Stomach (tissue), 9 donors: ENCODE data around the gene GPR179. TPM values are rescaled to one million over a fixed set of nuclear protein-coding genes. Genes with fewer than 3 reads are reported as not detected.
A peak's percentile ranks its signal among the peaks of the same experiment; 100 is the strongest.

Source experiments
- DNase-seq, 2 donors: peaks; one replicate each; pipeline versions ENCODE4 v3.0.0 to v3.0.0-alpha.2; 2013 to 2019
- H3K27ac ChIP-seq, 5 donors: fragments of 200-600 bp in 4 of 5; sonication (generic) in 4 of 5; one replicate each; pipeline ENCODE4 v1.5.1; 2013 to 2019; ENCODE audit warnings: mild to moderate bottlenecking in 1 of 5, moderate library complexity in 1 of 5
- H3K27me3 ChIP-seq, 3 donors: fragments of 200-600 bp; sonication (generic); one replicate each; pipeline ENCODE4 v1.5.1; 2017 to 2019; ENCODE audit warnings: mixed run types in 1 of 3
- H3K36me3 ChIP-seq, 4 donors: fragments of 200-600 bp; sonication (generic); 1 replicate in 3 of 4; 2 replicates in 1 of 4; pipeline ENCODE4 v1.5.1; 2016 to 2019
- H3K4me1 ChIP-seq, 4 donors: fragments of 200-600 bp; sonication (generic); one replicate each; pipeline ENCODE4 v1.5.1; 2016 to 2019
- H3K4me3 ChIP-seq, 4 donors: fragments of 200-600 bp; sonication (generic) in 3 of 4; one replicate each; pipeline ENCODE4 v1.5.1; 2016 to 2019; ENCODE audit warnings: mild to moderate bottlenecking in 1 of 4
- H3K9me3 ChIP-seq, 4 donors: fragments of 200-600 bp; sonication (generic); one replicate each; pipeline ENCODE4 v1.5.1; 2016 to 2019
- CTCF ChIP-seq, 7 experiments: fragments of 450-650 bp in 4 of 7; fragments of 200-600 bp in 3 of 7; sonication (generic) in 3 of 7; IDR thresholded peaks; one replicate each; pipeline ENCODE4 v1.5.1; 2016 to 2019; ENCODE audit warnings: antibody characterized with exemption in 7 of 7, control low read depth in 2 of 7, mild to moderate bottlenecking in 1 of 7
- EP300 ChIP-seq: sonication (generic); formaldehyde crosslinking; IDR thresholded peaks from one replicate; pipeline ENCODE4 v1.6.1; 2017; ENCODE audit warnings: antibody characterized with exemption
- POLR2A ChIP-seq, 4 donors: fragments of 450-650 bp; IDR thresholded peaks; one replicate each; pipeline ENCODE4 v1.6.1; 2016; ENCODE audit warnings: antibody characterized with exemption in 4 of 4, control low read depth in 2 of 4, mild to moderate bottlenecking in 1 of 4, moderate library complexity in 1 of 4
- POLR2AphosphoS5 ChIP-seq, 3 donors: sonication (generic); formaldehyde crosslinking; IDR thresholded peaks; one replicate each; pipeline ENCODE4 v1.6.1; 2016; ENCODE audit warnings: antibody characterized with exemption in 3 of 3
- WGBS, 5 donors: extraction: QIAGEN DNeasy Blood & Tissue Kit in 3 of 5; methylation state at CpG; one replicate each; pipeline versions ENCODE4 v1.1.5 to v1.1.7; 2013 to 2018; 5-methylcytosine and 5-hydroxymethylcytosine counted together
- intact Hi-C: fragments of 100-400 bp; cut with DNase I; formaldehyde crosslinking; loops from one replicate; pipeline ENCODE4 v1.15.1; 2023; ENCODE audit warnings: low total_unique reads
- polyA plus RNA-seq, 3 donors: library from polyadenylated mRNA; stranded (reverse); fragments of 200-250 nt; gene quantifications; one replicate each; pipeline ENCODE4 v1.2.3, GENCODE V29; 2013
- total RNA-seq, 5 donors: library from RNA; depleted of rRNA; stranded (reverse); fragments of >200 nt; gene quantifications; one replicate each; pipeline versions ENCODE4 v1.1.0 to v1.2.3, GENCODE V29; 2014 to 2016
- donor health status: healthy with polysubstance abuse.
- donor health status: Bipolar disorder and iron deficiency.
- donor health status: healthy.

Gene GPR179
- total and polyA plus RNA-seq, 8 donors: 0.03 to 0.18 (median 0.06) TPM; not detected in 5

- Histone ChIP-seq H3K4me1 (peaks cover 20 to 64% (median 47%) of the 10 kb centered on the region in 4 donors), H3K27ac (peak overlapping the region; percentile 86 to 92 (median 90)), H3K4me3 (peak overlapping the region; percentile 77 to 99 (median 91)), H3K36me3 (no peaks in the 10 kb centered on the region), H3K9me3 (no peaks in the 10 kb centered on the region), H3K27me3 (no peaks in the 10 kb centered on the region)
- 0 to 1% (median 1%) methylated on average over 21 to 72 of the region's 72 CpGs for WGBS, 5 donors
- peak; percentile 40 to 62 for DNase-seq
- TF ChIP-seq EP300 (no peak), CTCF (IDR thresholded peaks at IDR 0.05) (no peak), POLR2A (IDR thresholded peaks at IDR 0.05) (no peak), POLR2AphosphoS5 (IDR thresholded peaks at IDR 0.05) (no peak)
- intact Hi-C loops: no loop called here
Measured at GRCh38 chr17:38352245-38353085, 8.7 kb upstream of the GPR179 start.

- Histone ChIP-seq H3K27ac (peak within 1 kb of the TSS; percentile 86 to 92 (median 90)), H3K4me3 (peak within 1 kb of the TSS; percentile 77 to 99 (median 91)), H3K4me1 (peaks cover 17 to 56% (median 39%) of the 10 kb centered on the region in 4 donors), H3K36me3 (no peaks in the 10 kb centered on the region), H3K9me3 (no peaks in the 10 kb centered on the region), H3K27me3 (no peaks in the 10 kb centered on the region)
- intact Hi-C loops: no loop called here
- 4 to 6% (median 6%) methylated on average over 26 to 82 of the region's 84 CpGs for WGBS, 5 donors
- TF ChIP-seq POLR2AphosphoS5 (IDR thresholded peaks at IDR 0.05) (peak; percentile 39 to 88 (median 80)), CTCF (IDR thresholded peaks at IDR 0.05) (no peak)
- peak; percentile 94 to 99 for DNase-seq
Measured at GRCh38 chr17:38351412-38352222, 7.9 kb upstream of the GPR179 start, which contains the start of gene SOCS7. Gene SOCS7, plus strand, starts transcription at chr17:38351844. Its CDS starts 209 bp downstream, at chr17:38352053.

- no peaks in the 10 kb centered on the region for H3K9me3 ChIP-seq
- H3K36me3 ChIP-seq: no peaks in the 10 kb centered on the region
- TF ChIP-seq CTCF (IDR thresholded peaks at IDR 0.05) (no peak), POLR2AphosphoS5 (IDR thresholded peaks at IDR 0.05) (no peak), POLR2A (IDR thresholded peaks at IDR 0.05) (no peak), EP300 (no peak)
- H3K4me1 ChIP-seq: peaks cover 17 to 40% (median 31%) of the 10 kb centered on the region in 4 donors
- 87 to 98% (median 91%) methylated on average over 2 of the region's 2 CpGs for WGBS, 5 donors
- no peak for DNase-seq
- no peaks in the 10 kb centered on the region for H3K27me3 ChIP-seq
- peak overlapping the region in 1 of 5 donors; percentile 52 for H3K27ac ChIP-seq
- H3K4me3 ChIP-seq: no peak overlapping the region
- intact Hi-C loops: no loop called here
Measured at GRCh38 chr17:38350035-38350434, 6.3 kb upstream of the GPR179 start.

- peak; percentile 90 to 94 for DNase-seq
- Histone ChIP-seq H3K9me3 (no peaks in the 10 kb centered on the region), H3K36me3 (no peaks in the 10 kb centered on the region), H3K4me1 (peaks cover 11 to 32% (median 25%) of the 10 kb centered on the region in 4 donors), H3K27ac (peak overlapping the region in 1 of 5 donors; percentile 52), H3K4me3 (no peak overlapping the region), H3K27me3 (no peaks in the 10 kb centered on the region)
- intact Hi-C loops: loop anchor here (5.0 kb wide), 1 partner anchor 68 kb away; no protein-coding TSS in a partner anchor
- peak in 5 of 7 experiments; percentile 72 to 85 (median 78) for TF ChIP-seq CTCF (IDR thresholded peaks at IDR 0.05)
- peak in 1 of 3 donors; percentile 47 for TF ChIP-seq POLR2AphosphoS5 (IDR thresholded peaks at IDR 0.05)
- no peak for TF ChIP-seq POLR2A (IDR thresholded peaks at IDR 0.05)
- WGBS, 5 donors: 14 to 18% (median 15%) methylated on average over 8 of the region's 8 CpGs
Measured at GRCh38 chr17:38349097-38349730, 5.5 kb upstream of the GPR179 start.
